ENCODE data around the gene DOCK11. TPM values are rescaled to one million over a fixed set of nuclear protein-coding genes. Genes with fewer than 3 reads are reported as not detected.

Gene DOCK11
- total RNA-seq, 1 donor from 2014 or later: 14.0 TPM

GRCh38 chrX:118526149-118526548 lies 30.5 kb downstream of the DOCK11 start:
- Mint-ChIP-seq H3K4me3 (no peak overlapping the region), H3K36me3 (no peaks in the 10 kb centered on the region), H3K27ac (no peak overlapping the region), H3K4me1 (ENCODE audit: unreplicated experiment) (no peaks in the 10 kb centered on the region), H3K27me3 (no peaks in the 10 kb centered on the region), H3K9me3 (peaks cover 6% of the 10 kb centered on the region)
- no peak for TF ChIP-seq CTCF (conservative IDR thresholded peaks at IDR 0.05)
- DNase-seq (ENCODE audit: extremely low spot score, unreplicated experiment): no peak

- no peak for TF ChIP-seq CTCF (conservative IDR thresholded peaks at IDR 0.05)
- H3K4me1 Mint-ChIP-seq (ENCODE audit: unreplicated experiment): no peaks in the 10 kb centered on the region
- H3K9me3 Mint-ChIP-seq: peaks cover 6% of the 10 kb centered on the region
- no peaks in the 10 kb centered on the region for H3K27me3 Mint-ChIP-seq
- no peak overlapping the region for H3K4me3 Mint-ChIP-seq
- H3K36me3 Mint-ChIP-seq: no peaks in the 10 kb centered on the region
- DNase-seq (ENCODE audit: extremely low spot score, unreplicated experiment): no peak
- H3K27ac Mint-ChIP-seq: no peak overlapping the region
Measured at GRCh38 chrX:118528071-118528737, 32.6 kb downstream of the DOCK11 start.

GRCh38 chrX:118530219-118530911 lies 34.8 kb downstream of the DOCK11 start:
- Mint-ChIP-seq H3K4me3 (no peak overlapping the region), H3K27ac (no peak overlapping the region), H3K36me3 (no peaks in the 10 kb centered on the region), H3K9me3 (peaks cover 6% of the 10 kb centered on the region), H3K27me3 (no peaks in the 10 kb centered on the region), H3K4me1 (ENCODE audit: unreplicated experiment) (peaks cover 14% of the 10 kb centered on the region)
- TF ChIP-seq CTCF (conservative IDR thresholded peaks at IDR 0.05): no peak
- DNase-seq (ENCODE audit: extremely low spot score, unreplicated experiment): no peak

GRCh38 chrX:118534716-118535493 lies 39.3 kb downstream of the DOCK11 start:
- TF ChIP-seq CTCF (conservative IDR thresholded peaks at IDR 0.05): no peak
- no peak for DNase-seq (ENCODE audit: extremely low spot score, unreplicated experiment)
- H3K27me3 Mint-ChIP-seq: no peaks in the 10 kb centered on the region
- peak overlapping the region; percentile 52 for H3K27ac Mint-ChIP-seq
- peaks cover 6% of the 10 kb centered on the region for H3K9me3 Mint-ChIP-seq
- H3K36me3 Mint-ChIP-seq: no peaks in the 10 kb centered on the region
- no peak overlapping the region for H3K4me3 Mint-ChIP-seq
- H3K4me1 Mint-ChIP-seq (ENCODE audit: unreplicated experiment): peaks cover 30% of the 10 kb centered on the region

- H3K4me3 Mint-ChIP-seq: no peak overlapping the region
- no peaks in the 10 kb centered on the region for H3K9me3 Mint-ChIP-seq
Measured at GRCh38 chrX:118536204-118536603, 40.6 kb downstream of the DOCK11 start.

More at GRCh38 chrX:118536204-118536603, 40.6 kb downstream of the DOCK11 start:
- peak overlapping the region; percentile 30 for H3K27ac Mint-ChIP-seq
- H3K36me3 Mint-ChIP-seq: no peaks in the 10 kb centered on the region
- no peak for TF ChIP-seq CTCF (conservative IDR thresholded peaks at IDR 0.05)
- no peak for DNase-seq (ENCODE audit: extremely low spot score, unreplicated experiment)
- peaks cover 30% of the 10 kb centered on the region for H3K4me1 Mint-ChIP-seq (ENCODE audit: unreplicated experiment)
- H3K27me3 Mint-ChIP-seq: no peaks in the 10 kb centered on the region
